BLaER1 (cell line): ENCODE measurements around the gene LRWD1.

Experiments used
- H3K27ac ChIP-seq: shearing (Covaris generic); formaldehyde crosslinking; 2 replicates; pipeline ENCODE4 v1.8.1; 2022
- H3K27me3 ChIP-seq: shearing (Covaris generic); formaldehyde crosslinking; 2 replicates; pipeline ENCODE4 v1.8.1; 2022
- H3K36me3 ChIP-seq: shearing (Covaris generic); formaldehyde crosslinking; 2 replicates; pipeline ENCODE4 v1.8.1; 2022
- H3K4me1 ChIP-seq: shearing (Covaris generic); formaldehyde crosslinking; 2 replicates; pipeline ENCODE4 v1.8.1; 2022
- H3K4me2 ChIP-seq: shearing (Covaris generic); formaldehyde crosslinking; 2 replicates; pipeline ENCODE4 v1.8.1; 2022
- H3K4me3 ChIP-seq: shearing (Covaris generic); formaldehyde crosslinking; 2 replicates; pipeline ENCODE4 v1.8.1; 2022
- H3K9ac ChIP-seq: shearing (Covaris generic); formaldehyde crosslinking; 2 replicates; pipeline ENCODE4 v1.8.1; 2022
- H3K9me3 ChIP-seq: shearing (Covaris generic); formaldehyde crosslinking; 2 replicates; pipeline ENCODE4 v1.8.1; 2022
- H4K20me1 ChIP-seq: shearing (Covaris generic); formaldehyde crosslinking; 2 replicates; pipeline ENCODE4 v1.8.1; 2022
- Cebpa-rat ChIP-seq: shearing (Covaris generic); IDR thresholded peaks from 2 replicates; pipeline ENCODE4 v1.8.1; 2022

The LRWD1 gene

GRCh38 chr7:102439963-102440795 lies 24.6 kb upstream of the LRWD1 start:
- peak overlapping the region; percentile 76 for H3K9ac ChIP-seq
- H3K4me2 ChIP-seq: peak overlapping the region; percentile 79
- peaks cover 77% of the 10 kb centered on the region for H3K36me3 ChIP-seq
- peaks cover 94% of the 10 kb centered on the region for H3K4me1 ChIP-seq
- no peaks in the 10 kb centered on the region for H3K9me3 ChIP-seq
- TF ChIP-seq Cebpa-rat: no peak
- H3K27me3 ChIP-seq: no peaks in the 10 kb centered on the region
- H4K20me1 ChIP-seq: no peaks in the 10 kb centered on the region; the same call in 1 of the 2 replicates
- H3K4me3 ChIP-seq: peak overlapping the region; percentile 31; the same call in 1 of the 2 replicates
- peak overlapping the region; percentile 97 for H3K27ac ChIP-seq

- Histone ChIP-seq H3K27me3 (no peaks in the 10 kb centered on the region), H3K4me1 (peaks cover 85% of the 10 kb centered on the region), H3K27ac (peak overlapping the region; percentile 81), H3K36me3 (peaks cover 78% of the 10 kb centered on the region), H3K4me3 (no peak overlapping the region), H4K20me1 (peaks cover 3% of the 10 kb centered on the region), H3K4me2 (peak overlapping the region; percentile 85), H3K9me3 (no peaks in the 10 kb centered on the region), H3K9ac (peak overlapping the region; percentile 70; the same call in 1 of the 2 replicates)
- TF ChIP-seq Cebpa-rat: no peak
These were observed 19.7 kb upstream of the LRWD1 start for GRCh38 chr7:102444961-102445673.

GRCh38 chr7:102445674-102446071 lies 19.1 kb upstream of the LRWD1 start:
- Histone ChIP-seq H3K27ac (peak overlapping the region; percentile 81), H3K4me2 (peak overlapping the region; percentile 85), H3K9ac (peak overlapping the region; percentile 70; the same call in 1 of the 2 replicates), H3K4me3 (no peak overlapping the region), H3K36me3 (peaks cover 77% of the 10 kb centered on the region), H3K9me3 (no peaks in the 10 kb centered on the region), H3K27me3 (no peaks in the 10 kb centered on the region), H4K20me1 (peaks cover 8% of the 10 kb centered on the region), H3K4me1 (peaks cover 85% of the 10 kb centered on the region)
- no peak for TF ChIP-seq Cebpa-rat

- Histone ChIP-seq H3K27me3 (no peaks in the 10 kb centered on the region), H3K27ac (peak overlapping the region; percentile 81), H3K36me3 (peaks cover 79% of the 10 kb centered on the region), H4K20me1 (peaks cover 15% of the 10 kb centered on the region), H3K9me3 (no peaks in the 10 kb centered on the region), H3K4me3 (no peak overlapping the region), H3K9ac (0 out of 2 replicates have a peak overlapping the region, but pooled peaks have one; percentile 70), H3K4me2 (peak overlapping the region; percentile 85), H3K4me1 (peaks cover 87% of the 10 kb centered on the region)
- TF ChIP-seq Cebpa-rat: no peak
These were observed 18.2 kb upstream of the LRWD1 start for GRCh38 chr7:102446387-102447156.

- H3K27ac ChIP-seq: peak overlapping the region; percentile 81
- no peak overlapping the region for H3K4me3 ChIP-seq
- H3K9me3 ChIP-seq: no peaks in the 10 kb centered on the region
- H3K36me3 ChIP-seq: peaks cover 83% of the 10 kb centered on the region
- H3K27me3 ChIP-seq: no peaks in the 10 kb centered on the region
- TF ChIP-seq Cebpa-rat: no peak
- H3K9ac ChIP-seq: 0 out of 2 replicates have a peak overlapping the region, but pooled peaks have one; percentile 19
- peaks cover 88% of the 10 kb centered on the region for H3K4me1 ChIP-seq
- H4K20me1 ChIP-seq: peaks cover 19% of the 10 kb centered on the region
- H3K4me2 ChIP-seq: peak overlapping the region; percentile 85; the same call in 1 of the 2 replicates
These were observed 17.5 kb upstream of the LRWD1 start for GRCh38 chr7:102447311-102447710.

GRCh38 chr7:102449136-102449535 lies 15.6 kb upstream of the LRWD1 start:
- peaks cover 84% of the 10 kb centered on the region for H3K4me1 ChIP-seq

GRCh38 chr7:102450242-102450641 lies 14.5 kb upstream of the LRWD1 start:
- Histone ChIP-seq H3K4me1 (peaks cover 85% of the 10 kb centered on the region), H3K4me2 (peak overlapping the region; percentile 60), H3K9me3 (no peaks in the 10 kb centered on the region), H3K27ac (peak overlapping the region; percentile 56), H3K36me3 (peaks cover 62% of the 10 kb centered on the region), H4K20me1 (peaks cover 28% of the 10 kb centered on the region), H3K9ac (peak overlapping the region; percentile 34; the same call in 1 of the 2 replicates), H3K4me3 (no peak overlapping the region), H3K27me3 (no peaks in the 10 kb centered on the region)
- no peak for TF ChIP-seq Cebpa-rat

More at GRCh38 chr7:102449136-102449535, 15.6 kb upstream of the LRWD1 start:
- peaks cover 19% of the 10 kb centered on the region for H4K20me1 ChIP-seq
- peaks cover 70% of the 10 kb centered on the region for H3K36me3 ChIP-seq
- TF ChIP-seq Cebpa-rat: no peak
- no peak overlapping the region for H3K4me3 ChIP-seq
- H3K4me2 ChIP-seq: no peak overlapping the region
- no peak overlapping the region for H3K27ac ChIP-seq
- no peaks in the 10 kb centered on the region for H3K9me3 ChIP-seq
- H3K27me3 ChIP-seq: no peaks in the 10 kb centered on the region
- no peak overlapping the region for H3K9ac ChIP-seq

- H4K20me1 ChIP-seq: peaks cover 40% of the 10 kb centered on the region
- peak overlapping the region; percentile 60 for H3K4me2 ChIP-seq
- no peaks in the 10 kb centered on the region for H3K9me3 ChIP-seq
- H3K4me1 ChIP-seq: peaks cover 85% of the 10 kb centered on the region
- H3K36me3 ChIP-seq: peaks cover 58% of the 10 kb centered on the region
- no peak overlapping the region for H3K4me3 ChIP-seq
- TF ChIP-seq Cebpa-rat: no peak
- H3K27me3 ChIP-seq: no peaks in the 10 kb centered on the region
- peak overlapping the region; percentile 34; the same call in 1 of the 2 replicates for H3K9ac ChIP-seq
- peak overlapping the region; percentile 62 for H3K27ac ChIP-seq
These were observed 13.3 kb upstream of the LRWD1 start for GRCh38 chr7:102451371-102452054.

- no peak overlapping the region for H3K27ac ChIP-seq
- no peaks in the 10 kb centered on the region for H3K9me3 ChIP-seq
- H3K4me1 ChIP-seq: peaks cover 77% of the 10 kb centered on the region
- 0 out of 2 replicates have a peak overlapping the region, but pooled peaks have one; percentile 60 for H3K4me2 ChIP-seq
- no peaks in the 10 kb centered on the region for H3K27me3 ChIP-seq
- H3K4me3 ChIP-seq: no peak overlapping the region
- peaks cover 41% of the 10 kb centered on the region for H4K20me1 ChIP-seq
- no peak for TF ChIP-seq Cebpa-rat
- no peak overlapping the region for H3K9ac ChIP-seq
- peaks cover 58% of the 10 kb centered on the region for H3K36me3 ChIP-seq
These were observed 12.3 kb upstream of the LRWD1 start for GRCh38 chr7:102452451-102452850.
